ENCODE measurements around the gene MFN2.

- no peak for TF ChIP-seq CTCF (conservative IDR thresholded peaks at IDR 0.05; ENCODE audit: low read length)
- no peak for TF ChIP-seq EZH2phosphoT487 (IDR thresholded peaks at IDR 0.05; ENCODE audit: borderline replicate concordance, low read depth, low read length)
These were observed 55.1 kb downstream of the MFN2 start for GRCh38 chr1:12035312-12035711.
